Activated T-cell treated with anti-CD3 and anti-CD28 coated beads, Interleukin-2, amount 50 U/mL, for 4 hours (primary cell): ENCODE results near the gene CERS2. TPM values are rescaled to one million over a fixed set of nuclear protein-coding genes. Genes with fewer than 3 reads are reported as not detected.
"Not testable (repeated sequence)": the region's sequence is repeated elsewhere in the genome, so short reads cannot be mapped to it uniquely, and the experiment has no call there.

ENCODE experiments used
- ATAC-seq, 2 donors: fragments of 200-7000 bp; cut with Tn5 transposase; one replicate each; pipeline ENCODE4 v1.10.0; 2021
- DNase-seq: peaks from one replicate; pipeline ENCODE4 v3.0.0-alpha.2; 2020
- H3K27me3 Mint-ChIP-seq: one replicate; pipeline ENCODE4 v1.8.0; 2021; ENCODE audit warnings: low read depth, mixed read lengths
- H3K36me3 Mint-ChIP-seq: one replicate; pipeline ENCODE4 v1.8.0; 2022; ENCODE audit warnings: mixed read lengths; ENCODE audit not compliant: insufficient read depth
- H3K4me1 Mint-ChIP-seq: one replicate; pipeline ENCODE4 v1.8.0; 2021; ENCODE audit warnings: low read depth, mixed read lengths
- H3K4me3 Mint-ChIP-seq: one replicate; pipeline ENCODE4 v1.8.0; 2021; ENCODE audit warnings: mild to moderate bottlenecking, moderate library complexity, mixed read lengths
- H3K9me3 Mint-ChIP-seq: one replicate; pipeline ENCODE4 v1.8.0; 2021; ENCODE audit warnings: mixed read lengths
- total RNA-seq, 3 donors: library from RNA; stranded (reverse); gene quantifications; one replicate each; pipeline ENCODE4 v1.2.1, GENCODE V29; 2021

CERS2 gene
- total RNA-seq, 3 donors from 2014 or later: 199 to 208 (median 200) TPM

DNA sequence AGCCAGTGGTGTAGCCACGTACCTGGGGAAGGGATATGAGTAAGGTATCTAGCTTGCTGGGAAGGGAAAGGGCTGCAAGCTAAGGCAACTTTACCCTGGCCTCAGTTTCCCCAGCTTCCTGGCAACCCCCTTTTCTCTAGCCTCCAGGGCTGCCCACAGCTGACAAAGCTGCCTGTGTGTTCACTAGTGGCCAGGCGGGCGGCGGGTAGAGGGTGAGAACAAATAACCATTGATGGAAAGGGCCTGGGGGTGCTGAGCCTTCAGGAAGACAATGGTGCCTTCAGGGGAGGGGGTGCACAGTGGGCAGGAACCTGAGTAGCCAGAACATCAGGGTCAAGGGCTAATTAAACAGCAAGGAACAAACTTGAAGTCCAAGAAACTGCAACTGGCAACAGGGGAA lies 6.1 kb downstream of the CERS2 start:
- no peak for DNase-seq
- Mint-ChIP-seq H3K9me3 (no peaks in the 10 kb centered on the region), H3K36me3 (peaks cover 36% of the 10 kb centered on the region), H3K4me3 (no peak overlapping the region), H3K27me3 (no peaks in the 10 kb centered on the region), H3K4me1 (peaks cover 30% of the 10 kb centered on the region)
- no peak for ATAC-seq

DNA sequence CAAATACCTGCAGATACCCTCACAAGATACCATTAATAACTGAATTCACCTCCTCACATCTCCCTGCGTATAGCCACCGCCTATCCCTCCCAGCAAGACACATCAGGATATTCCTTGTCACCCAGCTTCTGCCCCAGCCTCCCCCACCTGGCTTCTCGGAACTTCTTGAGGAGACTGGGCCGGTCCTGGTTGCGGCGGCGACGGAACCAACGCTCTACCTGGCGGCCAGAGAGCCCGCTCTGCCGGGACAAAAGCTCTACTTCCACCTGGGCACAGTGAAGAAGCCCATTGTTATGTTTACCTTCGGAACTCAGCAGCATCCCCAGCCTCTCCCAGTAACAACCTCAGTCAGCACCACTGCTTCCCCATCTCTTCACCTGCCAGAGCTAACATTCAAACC lies 6.7 kb downstream of the CERS2 start:
- DNase-seq: no peak
- peaks cover 26% of the 10 kb centered on the region for H3K4me1 Mint-ChIP-seq
- H3K36me3 Mint-ChIP-seq: peaks cover 41% of the 10 kb centered on the region
- ATAC-seq: no peak
- H3K27me3 Mint-ChIP-seq: no peaks in the 10 kb centered on the region
- no peaks in the 10 kb centered on the region for H3K9me3 Mint-ChIP-seq
- no peak overlapping the region for H3K4me3 Mint-ChIP-seq

DNA sequence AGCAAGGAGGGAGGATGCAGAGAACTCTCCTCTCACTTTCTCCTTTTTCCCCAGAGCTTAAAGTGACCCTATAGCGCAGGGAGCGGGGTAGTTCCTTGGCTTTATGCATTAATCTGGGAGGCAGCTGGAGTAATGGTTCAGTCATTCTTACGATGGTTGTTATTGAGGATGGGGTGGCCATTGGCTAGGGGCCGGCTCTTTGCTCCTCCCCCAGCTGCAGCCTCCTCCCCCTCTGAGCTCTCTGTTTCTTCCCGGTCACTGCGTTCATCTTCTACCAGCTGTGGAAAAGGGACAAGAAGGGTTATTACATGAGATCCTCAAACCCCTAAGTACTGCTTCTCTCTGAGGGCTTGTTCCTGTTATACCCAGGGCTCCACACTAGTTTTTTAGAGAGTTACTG lies 8.6 kb downstream of the CERS2 start:
- H3K9me3 Mint-ChIP-seq: no peaks in the 10 kb centered on the region
- peaks cover 7% of the 10 kb centered on the region for H3K4me1 Mint-ChIP-seq
- no peak for DNase-seq
- no peak overlapping the region for H3K4me3 Mint-ChIP-seq
- ATAC-seq: no peak
- H3K36me3 Mint-ChIP-seq: peaks cover 52% of the 10 kb centered on the region
- H3K27me3 Mint-ChIP-seq: no peaks in the 10 kb centered on the region

DNA sequence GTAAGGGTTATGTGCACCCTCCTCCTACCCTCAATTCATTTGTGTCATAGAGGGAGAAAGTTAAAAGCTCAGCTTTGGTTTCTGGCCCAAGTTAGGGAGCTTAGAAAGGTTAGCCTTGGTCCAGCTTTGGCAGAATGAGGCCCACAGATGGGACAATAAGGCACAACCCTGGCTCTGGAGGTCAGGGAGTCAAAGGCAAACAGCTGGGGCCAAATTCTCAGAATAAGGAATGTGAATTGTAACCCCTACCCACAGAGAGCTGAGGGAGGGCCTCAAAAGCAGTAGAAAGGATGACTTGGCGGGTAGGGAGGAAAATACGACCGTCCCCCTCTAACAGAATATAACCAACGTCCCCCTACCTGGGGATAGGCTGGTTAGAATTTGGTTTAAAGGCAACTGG lies 9.0 kb downstream of the CERS2 start:
- ATAC-seq (no peak), DNase-seq (no peak)
- Mint-ChIP-seq H3K4me1 (peaks cover 3% of the 10 kb centered on the region), H3K27me3 (no peaks in the 10 kb centered on the region), H3K36me3 (peaks cover 53% of the 10 kb centered on the region), H3K4me3 (no peak overlapping the region), H3K9me3 (no peaks in the 10 kb centered on the region)

DNA sequence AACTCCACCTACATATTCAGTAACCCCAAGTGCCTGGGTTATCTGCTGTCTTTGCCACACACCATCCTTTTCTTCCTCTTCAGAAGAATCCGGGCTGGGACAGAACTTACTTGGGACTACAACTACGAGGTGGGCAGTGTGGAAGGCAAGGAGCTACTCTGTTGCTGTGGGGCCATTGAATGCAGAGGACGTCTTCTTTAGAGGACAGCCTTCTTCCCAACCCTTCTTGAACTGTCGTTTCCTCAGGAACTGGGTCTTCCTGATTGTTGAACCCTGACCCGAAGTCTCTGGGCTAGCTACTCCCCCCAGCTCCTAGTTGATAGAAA lies 10.5 kb downstream of the CERS2 start:
- H3K27me3 Mint-ChIP-seq: no peaks in the 10 kb centered on the region
- H3K4me3 Mint-ChIP-seq: no peak overlapping the region
- peaks cover 1% of the 10 kb centered on the region for H3K4me1 Mint-ChIP-seq
- H3K36me3 Mint-ChIP-seq: peaks cover 64% of the 10 kb centered on the region
- no peaks in the 10 kb centered on the region for H3K9me3 Mint-ChIP-seq
- DNase-seq: no peak
- ATAC-seq: no peak

DNA sequence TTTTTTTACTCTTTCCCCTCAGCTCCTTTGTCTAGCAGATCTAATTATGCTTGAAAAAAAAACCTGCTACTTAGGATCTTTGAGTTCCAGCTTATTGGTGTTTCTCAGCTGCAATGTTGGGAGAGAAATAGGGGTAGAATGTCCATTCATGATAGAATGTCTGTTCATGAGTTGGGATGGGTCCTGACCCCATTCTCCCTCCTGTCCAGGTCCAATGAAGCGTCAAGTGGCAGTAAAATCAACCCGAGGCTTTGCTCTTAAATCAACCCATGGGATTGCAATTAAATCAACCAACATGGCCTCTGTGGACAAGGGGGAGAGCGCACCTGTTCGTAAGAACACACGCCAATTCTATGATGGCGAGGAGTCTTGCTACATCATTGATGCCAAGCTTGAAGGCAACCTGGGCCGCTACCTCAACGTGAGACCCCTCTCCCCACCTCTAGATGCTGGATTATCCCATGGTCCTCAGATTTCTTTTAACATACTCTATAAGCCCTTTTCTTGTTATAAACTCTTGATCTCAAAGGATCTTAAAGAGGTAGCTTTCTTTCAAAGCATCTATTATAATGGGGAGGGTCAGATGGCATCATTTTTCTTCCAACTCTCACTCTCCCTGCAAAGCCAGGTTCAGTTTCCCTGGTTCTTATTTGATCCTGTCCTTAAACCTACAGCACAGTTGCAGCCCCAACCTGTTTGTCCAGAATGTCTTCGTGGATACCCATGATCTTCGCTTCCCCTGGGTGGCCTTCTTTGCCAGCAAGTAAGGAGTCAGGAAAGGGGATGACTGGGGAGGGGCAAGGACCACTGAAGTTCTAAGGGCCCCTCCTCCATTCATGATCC lies 11.1 kb downstream of the CERS2 start:
- H3K4me3 Mint-ChIP-seq: no peak overlapping the region
- DNase-seq (no peak), ATAC-seq (no peak)
- H3K4me1 Mint-ChIP-seq: peaks cover 1% of the 10 kb centered on the region
- no peaks in the 10 kb centered on the region for H3K27me3 Mint-ChIP-seq
- H3K9me3 Mint-ChIP-seq: no peaks in the 10 kb centered on the region
- peaks cover 63% of the 10 kb centered on the region for H3K36me3 Mint-ChIP-seq

DNA sequence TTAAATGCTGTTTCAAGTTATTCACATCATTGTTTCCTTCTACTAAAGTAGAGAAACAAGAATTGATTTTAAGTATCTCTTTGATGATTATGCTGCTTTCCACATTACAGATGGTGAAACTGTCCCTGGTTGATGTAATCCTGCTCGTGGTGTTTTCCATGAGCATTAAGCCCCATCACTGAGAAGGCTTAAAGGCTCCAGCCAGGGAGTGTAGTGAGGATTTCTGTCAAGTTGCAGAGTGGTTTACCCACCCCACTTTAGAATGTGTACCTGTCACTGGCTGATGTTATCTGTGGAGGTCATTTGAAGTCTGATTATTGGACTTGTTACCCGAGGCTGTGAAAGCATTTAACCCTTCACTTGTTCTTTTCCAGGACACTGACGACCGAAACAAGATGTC lies 12.9 kb downstream of the CERS2 start:
- ATAC-seq (no peak), DNase-seq (no peak)
- Mint-ChIP-seq H3K36me3 (peaks cover 56% of the 10 kb centered on the region), H3K9me3 (no peaks in the 10 kb centered on the region), H3K4me3 (no peak overlapping the region), H3K4me1 (no peaks in the 10 kb centered on the region), H3K27me3 (no peaks in the 10 kb centered on the region)

DNA sequence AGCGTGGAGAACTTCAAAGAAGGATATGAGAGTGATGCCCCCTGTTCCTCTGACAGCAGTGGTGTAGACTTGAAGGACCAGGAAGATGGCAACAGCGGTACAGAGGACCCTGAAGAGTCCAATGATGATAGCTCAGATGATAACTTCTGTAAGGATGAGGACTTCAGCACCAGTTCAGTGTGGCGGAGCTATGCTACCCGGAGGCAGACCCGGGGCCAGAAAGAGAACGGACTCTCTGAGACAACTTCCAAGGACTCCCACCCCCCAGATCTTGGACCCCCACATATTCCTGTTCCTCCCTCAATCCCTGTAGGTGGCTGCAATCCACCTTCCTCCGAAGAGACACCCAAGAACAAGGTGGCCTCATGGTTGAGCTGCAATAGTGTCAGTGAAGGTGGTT lies 14.0 kb downstream of the CERS2 start:
- no peak for DNase-seq
- Mint-ChIP-seq H3K9me3 (no peaks in the 10 kb centered on the region), H3K4me1 (no peaks in the 10 kb centered on the region), H3K27me3 (no peaks in the 10 kb centered on the region), H3K4me3 (no peak overlapping the region), H3K36me3 (peaks cover 48% of the 10 kb centered on the region)
- ATAC-seq: no peak

DNA sequence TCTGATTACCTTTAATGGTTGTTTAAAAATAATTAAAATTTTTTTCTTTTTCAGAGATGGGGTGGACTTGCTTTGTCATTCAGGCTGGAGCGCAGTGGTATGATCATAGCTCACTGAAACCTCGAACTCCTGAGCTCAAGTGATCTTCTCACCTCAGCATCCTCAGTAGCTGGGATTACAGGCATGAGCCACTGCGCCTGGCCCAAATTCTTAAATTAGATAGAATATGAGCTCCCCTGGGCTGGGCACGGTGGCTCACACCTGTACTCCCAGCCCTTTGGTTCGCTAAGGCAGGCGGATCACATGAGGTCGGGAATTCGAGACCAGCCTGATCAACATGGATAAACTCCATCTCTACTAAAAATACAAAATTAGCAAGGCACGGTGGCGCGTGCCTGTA lies 17.0 kb downstream of the CERS2 start:
- Mint-ChIP-seq H3K36me3 (peaks cover 46% of the 10 kb centered on the region), H3K4me3 (no peak overlapping the region), H3K4me1 (no peaks in the 10 kb centered on the region), H3K9me3 (no peaks in the 10 kb centered on the region), H3K27me3 (no peaks in the 10 kb centered on the region)
- ATAC-seq (no peak), DNase-seq (no peak)

DNA sequence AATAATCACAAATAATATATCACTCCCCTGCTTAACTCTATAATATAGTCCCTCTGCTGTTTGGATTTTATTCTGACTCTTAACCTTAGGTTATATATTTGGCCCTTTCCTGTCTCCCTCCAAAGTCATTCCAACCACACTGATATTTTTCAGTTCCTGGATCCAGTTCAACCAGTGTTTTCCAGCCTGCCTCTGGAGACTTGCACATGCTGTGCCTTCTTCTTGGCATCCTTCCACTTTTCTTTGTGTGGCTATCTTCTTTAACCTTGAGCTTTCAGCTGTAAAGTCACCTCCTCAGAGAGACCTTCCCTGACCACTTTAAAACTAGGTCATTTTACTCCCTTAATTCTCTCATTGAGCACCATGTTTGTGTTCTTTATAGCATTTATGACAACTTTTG lies 19.4 kb downstream of the CERS2 start:
- H3K4me3 Mint-ChIP-seq: no peak overlapping the region
- H3K9me3 Mint-ChIP-seq: no peaks in the 10 kb centered on the region
- no peaks in the 10 kb centered on the region for H3K4me1 Mint-ChIP-seq
- DNase-seq (no peak), ATAC-seq (no peak)
- no peaks in the 10 kb centered on the region for H3K27me3 Mint-ChIP-seq
- H3K36me3 Mint-ChIP-seq: peaks cover 53% of the 10 kb centered on the region

DNA sequence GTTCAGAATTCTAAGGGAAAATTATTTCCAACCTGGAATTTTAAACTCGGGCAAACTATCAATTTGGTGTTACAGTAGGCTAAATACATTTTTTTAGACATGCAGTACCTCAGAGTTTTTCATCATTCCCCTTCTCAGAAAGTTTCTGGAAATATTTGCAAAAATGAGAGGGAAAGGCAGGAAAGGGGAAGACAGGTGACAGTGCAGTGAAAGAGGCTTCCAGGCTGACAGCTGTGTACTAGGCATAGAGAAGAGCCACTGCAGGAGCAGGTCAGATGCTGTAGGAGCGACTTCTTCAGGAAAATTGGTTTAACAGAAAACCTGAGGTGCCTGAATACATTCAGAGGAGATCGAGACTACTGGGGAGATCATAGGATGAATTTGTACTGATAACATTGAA lies 19.9 kb downstream of the CERS2 start:
- ATAC-seq: no peak
- no peaks in the 10 kb centered on the region for H3K9me3 Mint-ChIP-seq
- H3K36me3 Mint-ChIP-seq: peaks cover 53% of the 10 kb centered on the region

DNA sequence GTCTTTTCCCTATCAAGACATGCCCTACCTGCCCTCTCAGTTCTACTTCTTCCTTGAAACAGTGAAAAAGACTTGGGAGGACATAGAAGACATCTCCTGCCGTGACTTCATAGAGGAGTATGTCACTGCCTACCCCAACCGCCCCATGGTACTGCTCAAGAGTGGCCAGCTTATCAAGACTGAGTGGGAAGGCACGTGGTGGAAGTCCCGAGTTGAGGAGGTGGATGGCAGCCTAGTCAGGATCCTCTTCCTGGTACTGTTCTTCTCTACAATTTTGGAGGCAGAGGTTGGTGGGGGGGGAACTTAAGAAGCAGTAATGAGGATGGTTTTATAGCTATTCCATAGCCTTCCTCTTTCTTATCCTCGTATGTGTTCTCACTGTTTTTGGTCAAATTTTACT lies 29.8 kb downstream of the CERS2 start:
- H3K36me3 Mint-ChIP-seq: peaks cover 39% of the 10 kb centered on the region
- no peak overlapping the region for H3K4me3 Mint-ChIP-seq
- no peaks in the 10 kb centered on the region for H3K4me1 Mint-ChIP-seq
- H3K27me3 Mint-ChIP-seq: no peaks in the 10 kb centered on the region
- DNase-seq (no peak), ATAC-seq (no peak)
- no peaks in the 10 kb centered on the region for H3K9me3 Mint-ChIP-seq

More for the DNA sequence above, 19.9 kb downstream of the CERS2 start:
- Mint-ChIP-seq H3K4me1 (no peaks in the 10 kb centered on the region), H3K27me3 (no peaks in the 10 kb centered on the region), H3K4me3 (no peak overlapping the region)
- no peak for DNase-seq

DNA sequence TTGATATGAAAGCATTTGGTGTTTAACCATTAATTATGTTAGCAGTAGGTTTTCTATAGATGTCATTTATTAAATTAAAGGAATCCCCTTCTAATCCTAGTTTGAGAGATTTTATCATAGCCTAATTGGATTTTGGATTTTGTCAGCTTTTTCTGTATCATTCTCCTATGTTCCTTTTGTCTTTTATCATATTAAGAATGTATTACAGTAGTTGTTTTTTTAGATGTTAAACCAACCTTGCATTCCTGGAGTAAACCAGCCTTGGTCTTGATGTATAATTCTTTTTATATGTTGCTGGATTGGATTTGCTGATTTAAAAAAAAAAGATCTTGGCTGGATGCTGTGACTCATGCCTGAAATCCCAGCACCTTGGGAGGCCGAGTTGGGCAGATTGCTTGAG lies 42.9 kb downstream of the CERS2 start:
- Mint-ChIP-seq H3K9me3 (peaks cover 3% of the 10 kb centered on the region), H3K4me3 (no peak overlapping the region), H3K27me3 (no peaks in the 10 kb centered on the region), H3K4me1 (peaks cover 18% of the 10 kb centered on the region), H3K36me3 (peaks cover 51% of the 10 kb centered on the region)
- ATAC-seq (no peak), DNase-seq (no peak)

DNA sequence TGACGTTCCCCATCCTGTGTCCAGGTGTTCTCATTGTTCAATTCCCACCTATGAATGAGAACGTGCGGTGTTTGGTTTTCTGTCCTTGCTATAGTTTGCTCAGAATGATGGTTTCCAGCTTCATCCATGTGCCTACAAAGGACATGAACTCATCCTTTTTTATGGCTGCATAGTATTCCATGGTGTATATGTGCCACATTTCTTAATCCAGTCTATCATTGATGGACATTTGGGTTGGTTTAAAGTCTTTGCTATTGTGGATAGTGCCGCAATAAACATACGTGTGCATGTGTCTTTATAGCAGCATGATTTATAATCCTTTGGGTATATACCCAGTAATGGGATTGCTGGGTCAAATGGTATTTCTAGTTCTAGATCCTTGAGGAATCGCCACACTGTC lies 45.9 kb downstream of the CERS2 start:
- not testable (repeated sequence) for H3K9me3 Mint-ChIP-seq, H3K27me3 Mint-ChIP-seq, H3K4me3 Mint-ChIP-seq, ATAC-seq, DNase-seq
- Mint-ChIP-seq H3K36me3 (peaks cover 40% of the 10 kb centered on the region), H3K4me1 (peaks cover 10% of the 10 kb centered on the region)

DNA sequence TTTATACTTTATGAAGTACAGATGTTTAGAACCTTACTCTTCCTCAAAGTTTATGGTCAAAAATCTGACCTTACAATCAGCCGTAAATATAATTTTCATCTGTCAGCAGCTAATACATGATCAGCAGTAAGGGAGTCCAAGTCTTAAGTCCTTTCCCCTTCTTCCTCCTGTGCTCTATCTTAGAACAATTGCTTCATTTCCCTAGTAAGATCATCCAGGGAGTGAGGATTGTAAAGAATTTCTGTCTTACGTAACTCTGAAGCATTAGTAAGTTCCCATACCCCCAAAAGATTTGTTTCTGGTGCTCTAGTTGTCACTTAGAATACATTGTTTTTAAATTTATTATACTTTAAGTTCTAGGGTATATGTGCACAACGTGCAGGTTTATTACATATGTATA lies 46.3 kb downstream of the CERS2 start:
- Mint-ChIP-seq H3K4me1 (peaks cover 10% of the 10 kb centered on the region), H3K36me3 (peaks cover 40% of the 10 kb centered on the region), H3K27me3 (no peaks in the 10 kb centered on the region), H3K9me3 (peaks cover 3% of the 10 kb centered on the region), H3K4me3 (no peak overlapping the region)
- no peak for ATAC-seq
- DNase-seq: no peak
